Activated CD8-positive, alpha-beta memory T cell treated with anti-CD3 and anti-CD28 coated beads, Interleukin-2, amount 10 ng/mL, durations not matched to agents 7 days and 5 days (primary cell): ENCODE data around the gene RNF186. TPM values are rescaled to one million over a fixed set of nuclear protein-coding genes. Genes with fewer than 3 reads are reported as not detected.
"Not testable (repeated sequence)": the region's sequence is repeated elsewhere in the genome, so short reads cannot be mapped to it uniquely, and the experiment has no call there.

Experiments used
- ATAC-seq: fragments of 150-1000 bp; cut with Tn5 transposase; one replicate; pipeline ENCODE4 v1.10.0; 2021; ENCODE audit warnings: moderate library complexity
- CTCF ChIA-PET: fragments of 350-600 bp; sonication (Branson Sonifier 250); formaldehyde crosslinking; loops from one replicate; lab custom pipeline; 2021; ENCODE audit warnings: antibody characterized with exemption; lab: Charles Lee
- DNase-seq: peaks from one replicate; pipeline ENCODE4 v3.0.0-alpha.2; 2020
- H3K27ac Mint-ChIP-seq: one replicate; pipeline ENCODE4 v1.8.0; 2021; ENCODE audit warnings: mild to moderate bottlenecking, mixed read lengths
- H3K27me3 Mint-ChIP-seq: one replicate; pipeline ENCODE4 v1.8.0; 2021; ENCODE audit warnings: mixed read lengths
- H3K36me3 Mint-ChIP-seq: one replicate; pipeline ENCODE4 v1.8.0; 2021; ENCODE audit warnings: mild to moderate bottlenecking, mixed read lengths
- H3K4me1 Mint-ChIP-seq: one replicate; pipeline ENCODE4 v1.8.0; 2021; ENCODE audit warnings: mixed read lengths
- H3K4me3 Mint-ChIP-seq: one replicate; pipeline ENCODE4 v1.8.0; 2021; ENCODE audit warnings: mild to moderate bottlenecking, moderate library complexity, mixed read lengths
- H3K9me3 Mint-ChIP-seq: one replicate; pipeline ENCODE4 v1.8.0; 2022; ENCODE audit warnings: low read depth, mixed read lengths
- total RNA-seq, 2 experiments: library from RNA; stranded (reverse); gene quantifications; one replicate each; pipeline ENCODE4 v1.2.3, GENCODE V29; 2021

The RNF186 gene, protein sequence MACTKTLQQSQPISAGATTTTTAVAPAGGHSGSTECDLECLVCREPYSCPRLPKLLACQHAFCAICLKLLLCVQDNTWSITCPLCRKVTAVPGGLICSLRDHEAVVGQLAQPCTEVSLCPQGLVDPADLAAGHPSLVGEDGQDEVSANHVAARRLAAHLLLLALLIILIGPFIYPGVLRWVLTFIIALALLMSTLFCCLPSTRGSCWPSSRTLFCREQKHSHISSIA
- not detected for total RNA-seq

DNA sequence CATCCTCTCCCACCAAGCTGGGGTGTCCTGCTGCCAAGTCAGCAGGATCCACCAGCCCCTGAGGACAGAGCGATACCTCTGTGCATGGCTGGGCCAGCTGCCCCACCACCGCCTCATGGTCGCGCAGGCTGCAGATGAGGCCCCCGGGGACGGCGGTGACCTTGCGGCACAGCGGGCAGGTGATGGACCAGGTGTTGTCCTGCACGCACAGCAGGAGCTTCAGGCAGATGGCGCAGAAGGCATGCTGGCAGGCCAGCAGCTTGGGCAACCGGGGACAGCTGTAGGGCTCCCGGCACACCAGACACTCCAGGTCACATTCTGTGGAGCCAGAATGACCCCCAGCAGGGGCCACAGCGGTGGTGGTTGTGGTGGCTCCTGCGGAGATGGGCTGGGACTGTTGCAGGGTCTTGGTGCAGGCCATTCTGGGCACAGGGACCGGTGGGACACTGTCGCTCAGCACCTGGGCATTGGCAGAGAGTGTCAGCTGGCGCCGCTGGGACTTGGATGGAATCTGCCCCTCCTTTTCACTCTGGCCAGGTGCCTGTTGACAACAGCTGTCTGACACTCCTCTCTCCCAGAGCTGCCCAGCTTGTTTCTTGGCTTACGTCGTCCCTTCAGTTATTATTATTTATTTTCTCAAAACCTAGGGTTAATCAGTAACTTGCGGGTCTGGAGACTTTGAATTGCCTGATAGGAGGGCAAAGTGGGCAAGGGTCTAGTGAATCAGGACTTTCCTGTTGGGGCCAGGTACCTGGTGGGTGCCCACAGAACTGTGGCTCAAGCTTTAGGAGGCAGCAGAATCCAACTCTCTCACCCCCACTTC, at the start of gene RNF186:
Gene RNF186, minus strand, starts transcription at position 603 of the 823 bp plus-strand sequence. Its CDS starts 182 bp downstream, at position 421.
- CTCF ChIA-PET, result no interaction called here
- Mint-ChIP-seq H3K4me1 (no peaks in the 10 kb centered on the region), H3K27me3 (peaks cover 11% of the 10 kb centered on the region), H3K27ac (no peak within 1 kb of the TSS), H3K9me3 (no peaks in the 10 kb centered on the region), H3K4me3 (no peak within 1 kb of the TSS), H3K36me3 (no peaks in the 10 kb centered on the region)
- ATAC-seq, result no peak
- no peak for DNase-seq

DNA sequence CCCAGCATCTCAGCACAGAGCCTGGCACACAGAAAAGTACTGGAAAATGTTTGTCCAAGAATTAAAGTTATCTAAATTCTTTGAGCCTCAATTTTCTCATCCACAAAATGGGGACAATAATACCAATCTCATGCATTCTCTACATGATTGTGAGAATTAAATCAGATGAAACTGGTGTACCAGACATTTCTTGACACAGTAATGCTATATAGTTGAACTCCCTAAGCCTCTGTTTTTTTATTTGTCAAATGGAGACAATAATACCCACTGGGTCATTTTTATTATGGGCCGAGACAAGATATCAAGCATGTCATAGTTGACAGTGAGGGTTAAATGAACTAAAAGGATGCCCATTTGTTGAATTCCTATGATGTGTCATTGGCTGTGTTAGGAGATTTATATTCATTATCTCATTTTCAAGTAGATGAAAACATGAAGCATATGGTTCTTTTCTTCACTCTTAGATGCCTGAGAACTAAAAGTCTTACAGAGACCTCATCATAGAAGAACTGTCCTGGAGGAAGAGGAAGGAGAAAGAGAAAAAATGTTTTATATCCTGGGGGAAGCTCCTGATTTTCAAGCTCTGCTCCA, 49.6 kb upstream of the RNF186 start:
- H3K9me3 Mint-ChIP-seq, result peaks cover 5% of the 10 kb centered on the region
- H3K27ac Mint-ChIP-seq, result no peak overlapping the region
- peaks cover 67% of the 10 kb centered on the region for H3K27me3 Mint-ChIP-seq
- no peak for DNase-seq
- no peak for ATAC-seq
- CTCF ChIA-PET, result interaction anchor here (0.8 kb wide), 1 partner anchor 54 kb away, joined by 3 read pairs; no protein-coding TSS in a partner anchor
- no peaks in the 10 kb centered on the region for H3K36me3 Mint-ChIP-seq
- H3K4me1 Mint-ChIP-seq, result no peaks in the 10 kb centered on the region
- no peak overlapping the region for H3K4me3 Mint-ChIP-seq

DNA sequence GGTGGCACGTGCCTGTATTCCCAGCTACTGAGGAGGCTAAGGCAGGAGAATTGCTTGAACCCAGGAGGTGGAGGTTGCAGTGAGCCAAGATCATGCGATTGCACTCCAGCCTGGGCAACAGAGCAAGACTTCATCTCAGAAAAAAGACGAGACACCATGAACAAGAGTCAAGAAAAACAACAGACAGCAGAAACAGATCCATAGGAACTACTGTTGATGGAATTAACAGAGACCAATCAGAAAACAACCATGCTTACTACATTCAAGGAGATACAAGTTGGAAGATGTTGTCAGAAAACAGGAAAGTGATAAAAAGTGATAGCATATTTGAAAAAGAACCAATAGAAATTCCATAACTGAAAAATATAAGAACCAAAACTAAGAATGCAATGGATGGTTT, 47.9 kb upstream of the RNF186 start:
- peaks cover 65% of the 10 kb centered on the region for H3K27me3 Mint-ChIP-seq
- H3K36me3 Mint-ChIP-seq, result no peaks in the 10 kb centered on the region
- H3K9me3 Mint-ChIP-seq, result peaks cover 5% of the 10 kb centered on the region
- DNase-seq (no peak), ATAC-seq (no peak)
- no peak overlapping the region for H3K4me3 Mint-ChIP-seq
- H3K27ac Mint-ChIP-seq, result no peak overlapping the region
- CTCF ChIA-PET, result interaction anchor here (1.0 kb wide), 1 partner anchor 201 kb away, joined by 3 read pairs; no protein-coding TSS in a partner anchor
- H3K4me1 Mint-ChIP-seq, result no peaks in the 10 kb centered on the region

DNA sequence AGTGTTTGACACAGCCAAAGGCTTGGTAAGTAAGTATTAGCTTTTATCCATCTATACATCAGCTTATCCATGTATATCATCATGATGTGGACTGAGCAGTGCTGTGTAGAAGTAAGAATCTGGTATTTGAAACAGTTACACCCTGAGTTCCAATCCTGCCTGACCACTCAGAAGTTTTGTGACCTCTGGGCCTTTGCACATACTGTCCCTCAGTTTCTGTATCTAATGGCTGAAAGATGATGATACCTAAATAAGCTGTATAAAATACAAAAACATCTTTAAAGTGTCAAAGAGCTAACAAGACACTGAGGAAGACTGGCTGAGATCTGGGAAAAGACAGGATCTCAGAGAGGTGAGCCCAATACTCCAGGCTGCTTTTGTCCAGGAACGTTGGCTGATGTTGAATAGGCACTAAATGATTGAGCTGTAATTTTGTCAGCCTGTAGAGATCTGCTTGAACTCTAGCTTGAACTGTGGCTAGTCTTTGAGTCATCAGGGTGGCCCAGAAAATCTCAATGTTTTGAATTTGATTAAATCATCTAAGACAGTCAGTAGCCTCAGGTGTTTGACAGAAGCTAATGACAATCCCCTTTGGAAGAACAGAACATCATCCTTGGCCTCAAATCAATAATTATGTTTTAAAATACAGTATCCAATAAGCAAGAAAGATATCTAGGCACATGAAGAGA, 46.9 kb upstream of the RNF186 start:
- Mint-ChIP-seq H3K27ac (no peak overlapping the region), H3K27me3 (peaks cover 66% of the 10 kb centered on the region), H3K4me1 (no peaks in the 10 kb centered on the region), H3K9me3 (peaks cover 5% of the 10 kb centered on the region), H3K4me3 (no peak overlapping the region), H3K36me3 (no peaks in the 10 kb centered on the region)
- ATAC-seq (no peak), DNase-seq (no peak)
- CTCF ChIA-PET, result interaction anchor here (1.0 to 1.7 kb wide), 3 partner anchors 20 to 200 kb away, joined by 3 to 6 read pairs (median 3); partner anchors contain the start of gene OTUD3

DNA sequence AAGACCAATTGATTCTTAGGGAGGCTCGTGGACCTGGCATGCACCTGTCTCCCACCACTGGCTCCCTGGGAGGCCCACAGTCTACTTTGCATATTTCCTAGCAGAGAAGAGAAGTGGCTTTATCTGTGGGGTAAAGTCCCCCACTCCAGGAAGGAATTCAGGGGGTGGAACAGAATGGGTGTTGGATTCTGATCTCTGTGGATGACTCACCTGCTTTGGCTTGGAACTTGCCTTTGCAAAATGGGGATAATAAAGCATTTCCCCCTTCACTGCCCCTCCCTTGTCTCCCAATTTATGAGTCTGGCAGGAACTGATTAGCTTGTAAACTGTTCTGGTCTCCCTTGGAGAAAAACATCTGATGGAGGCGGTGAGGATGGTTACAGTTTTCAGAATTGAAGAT, 46.0 kb upstream of the RNF186 start:
- no peak for DNase-seq
- Mint-ChIP-seq H3K36me3 (no peaks in the 10 kb centered on the region), H3K9me3 (peaks cover 5% of the 10 kb centered on the region), H3K4me1 (no peaks in the 10 kb centered on the region), H3K27ac (no peak overlapping the region), H3K4me3 (no peak overlapping the region), H3K27me3 (peaks cover 59% of the 10 kb centered on the region)
- ATAC-seq, result no peak
- CTCF ChIA-PET, result interaction anchor here (1.5 to 1.7 kb wide), 2 partner anchors 21 to 146 kb away, joined by 3 to 6 read pairs; partner anchors contain the start of gene OTUD3

DNA sequence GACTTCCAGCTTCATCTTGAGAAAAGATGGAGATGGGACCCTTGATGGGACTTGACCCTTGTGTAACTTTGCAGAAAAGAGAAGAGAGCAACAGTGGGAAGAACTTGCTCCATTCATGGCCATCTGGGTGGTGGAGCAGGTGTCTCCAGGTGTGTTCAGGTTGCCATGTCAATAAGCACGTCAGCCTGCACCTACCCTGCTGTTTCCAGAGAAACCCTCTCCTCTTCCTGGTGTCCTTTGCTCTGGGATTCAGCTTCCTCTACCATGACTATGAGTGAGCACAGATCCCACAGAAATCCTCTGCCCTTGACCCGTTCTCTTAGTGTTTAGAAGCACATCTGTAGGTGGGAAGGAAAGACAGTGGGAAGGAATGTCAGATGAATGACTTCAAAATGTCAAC, 45.3 kb upstream of the RNF186 start:
- ATAC-seq (no peak), DNase-seq (no peak)
- no peak overlapping the region for H3K27ac Mint-ChIP-seq
- CTCF ChIA-PET, result interaction anchor here (1.5 kb wide), 1 partner anchor 145 kb away, joined by 3 read pairs; no protein-coding TSS in a partner anchor
- peaks cover 53% of the 10 kb centered on the region for H3K27me3 Mint-ChIP-seq
- H3K36me3 Mint-ChIP-seq, result no peaks in the 10 kb centered on the region
- H3K4me1 Mint-ChIP-seq, result no peaks in the 10 kb centered on the region
- H3K9me3 Mint-ChIP-seq, result peaks cover 5% of the 10 kb centered on the region
- no peak overlapping the region for H3K4me3 Mint-ChIP-seq

DNA sequence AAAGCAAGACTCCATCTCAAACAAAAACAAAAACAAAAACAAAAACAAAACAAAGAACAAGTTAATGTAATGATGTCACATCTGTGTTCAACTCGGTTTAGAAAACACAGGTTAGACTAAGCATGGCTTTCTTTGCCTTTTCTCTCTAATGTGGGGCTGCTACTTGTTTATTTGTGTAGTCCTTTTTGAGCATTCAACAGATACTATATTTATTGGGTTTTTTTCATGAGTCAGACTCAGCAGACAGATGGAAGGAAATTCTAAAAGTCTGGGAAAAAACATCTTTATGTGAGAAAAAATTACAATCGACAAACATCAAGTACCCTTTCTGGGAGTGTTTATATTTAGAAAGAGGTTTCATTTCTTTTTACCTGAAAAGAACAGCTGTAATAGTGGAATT, 44.8 kb upstream of the RNF186 start:
- Mint-ChIP-seq H3K4me1 (no peaks in the 10 kb centered on the region), H3K27ac (no peak overlapping the region), H3K9me3 (peaks cover 5% of the 10 kb centered on the region), H3K27me3 (peaks cover 48% of the 10 kb centered on the region), H3K36me3 (no peaks in the 10 kb centered on the region), H3K4me3 (no peak overlapping the region)
- ATAC-seq, result no peak
- DNase-seq, result no peak
- CTCF ChIA-PET, result no interaction called here

DNA sequence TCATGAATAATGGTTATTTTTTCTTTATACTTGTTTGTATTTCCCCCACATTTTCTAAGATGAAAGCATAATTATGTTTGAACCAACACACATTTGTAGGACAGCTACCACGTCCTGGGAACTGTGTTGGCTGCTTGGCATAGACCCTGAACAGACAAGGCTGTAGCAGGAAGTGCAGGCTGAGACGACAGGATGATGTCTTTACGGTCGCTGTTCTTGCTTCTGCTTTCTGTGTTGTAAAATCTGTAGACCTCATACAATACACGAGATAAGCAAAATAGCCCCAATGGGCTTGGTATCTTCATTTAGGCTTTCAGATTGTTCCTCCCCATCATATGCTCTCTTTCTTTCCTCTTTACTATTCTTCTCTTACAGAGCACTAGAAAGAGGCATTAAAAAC, 43.8 kb upstream of the RNF186 start:
- Mint-ChIP-seq H3K9me3 (peaks cover 5% of the 10 kb centered on the region), H3K27ac (no peak overlapping the region), H3K36me3 (no peaks in the 10 kb centered on the region), H3K4me3 (no peak overlapping the region), H3K27me3 (peaks cover 47% of the 10 kb centered on the region), H3K4me1 (no peaks in the 10 kb centered on the region)
- DNase-seq (no peak), ATAC-seq (no peak)
- CTCF ChIA-PET, result no interaction called here

DNA sequence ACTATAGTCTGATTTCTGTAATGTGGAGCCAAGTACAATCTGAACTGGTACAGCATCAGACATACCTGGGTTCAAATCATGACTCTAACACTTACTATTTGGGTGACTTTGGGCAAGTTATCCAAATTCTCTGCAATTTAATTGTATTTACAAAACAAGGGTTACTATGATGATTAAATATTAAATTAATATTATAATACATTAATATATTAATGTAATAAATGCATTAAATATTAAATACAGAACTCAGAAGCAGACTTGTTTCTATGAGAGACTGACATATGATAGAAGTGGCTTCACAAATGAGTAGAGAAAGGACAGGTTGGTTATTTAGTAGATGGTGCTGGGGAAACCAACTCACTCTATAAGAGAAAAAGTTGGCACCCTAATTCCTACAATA, 39.8 kb upstream of the RNF186 start:
- no peak overlapping the region for H3K4me3 Mint-ChIP-seq
- H3K36me3 Mint-ChIP-seq, result no peaks in the 10 kb centered on the region
- CTCF ChIA-PET, result no interaction called here
- ATAC-seq, result no peak
- H3K27ac Mint-ChIP-seq, result no peak overlapping the region
- no peaks in the 10 kb centered on the region for H3K9me3 Mint-ChIP-seq
- peaks cover 26% of the 10 kb centered on the region for H3K27me3 Mint-ChIP-seq
- no peak for DNase-seq
- no peaks in the 10 kb centered on the region for H3K4me1 Mint-ChIP-seq

DNA sequence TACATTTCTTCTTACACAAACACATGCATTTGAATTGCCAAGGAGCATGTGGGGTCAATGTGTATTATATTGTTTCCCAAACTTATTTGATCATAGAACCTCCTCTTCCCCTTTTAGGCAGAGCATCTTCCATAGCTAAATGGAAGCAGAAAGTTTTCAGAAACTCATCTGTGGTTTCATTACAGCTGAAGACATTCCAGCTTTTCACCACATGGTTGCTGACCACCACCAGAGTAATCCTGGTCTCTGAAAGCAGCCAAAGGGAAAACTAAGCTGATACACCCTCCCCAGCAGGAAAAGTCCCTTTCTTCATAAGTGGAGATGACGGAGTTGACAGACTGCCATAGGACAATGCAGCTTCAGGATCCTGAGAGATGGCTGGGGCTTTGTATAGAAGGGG, 37.0 kb upstream of the RNF186 start:
- CTCF ChIA-PET, result interaction anchor here (1.0 kb wide), 1 partner anchor 16 kb away, joined by 3 read pairs; no protein-coding TSS in a partner anchor
- Mint-ChIP-seq H3K36me3 (no peaks in the 10 kb centered on the region), H3K27me3 (peaks cover 25% of the 10 kb centered on the region), H3K4me1 (no peaks in the 10 kb centered on the region), H3K9me3 (no peaks in the 10 kb centered on the region), H3K4me3 (no peak overlapping the region), H3K27ac (no peak overlapping the region)
- DNase-seq, result no peak
- no peak for ATAC-seq

DNA sequence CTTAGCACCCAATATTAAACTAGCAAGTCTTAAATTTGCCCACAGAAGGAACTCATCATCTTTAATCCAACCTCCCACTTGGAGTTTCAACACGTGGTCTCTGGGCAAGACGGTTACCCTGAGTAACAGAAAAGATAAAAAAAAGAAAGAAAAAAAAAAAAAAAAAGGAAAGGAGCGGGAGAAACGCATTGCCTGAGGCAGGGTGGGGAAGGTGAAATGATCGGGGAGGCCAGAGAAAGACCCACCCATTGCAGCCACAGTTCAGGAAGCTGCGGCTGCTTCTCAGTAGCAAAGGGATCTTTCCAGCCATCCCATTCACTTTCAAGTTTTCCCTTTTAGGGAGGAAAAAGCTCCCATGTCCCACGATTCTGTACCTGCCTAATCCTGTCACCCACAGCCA, 35.1 kb upstream of the RNF186 start:
- ATAC-seq (no peak), DNase-seq (no peak)
- Mint-ChIP-seq H3K27me3 (peaks cover 32% of the 10 kb centered on the region), H3K27ac (no peak overlapping the region), H3K9me3 (no peaks in the 10 kb centered on the region), H3K36me3 (no peaks in the 10 kb centered on the region), H3K4me1 (no peaks in the 10 kb centered on the region), H3K4me3 (no peak overlapping the region)
- CTCF ChIA-PET, result no interaction called here

DNA sequence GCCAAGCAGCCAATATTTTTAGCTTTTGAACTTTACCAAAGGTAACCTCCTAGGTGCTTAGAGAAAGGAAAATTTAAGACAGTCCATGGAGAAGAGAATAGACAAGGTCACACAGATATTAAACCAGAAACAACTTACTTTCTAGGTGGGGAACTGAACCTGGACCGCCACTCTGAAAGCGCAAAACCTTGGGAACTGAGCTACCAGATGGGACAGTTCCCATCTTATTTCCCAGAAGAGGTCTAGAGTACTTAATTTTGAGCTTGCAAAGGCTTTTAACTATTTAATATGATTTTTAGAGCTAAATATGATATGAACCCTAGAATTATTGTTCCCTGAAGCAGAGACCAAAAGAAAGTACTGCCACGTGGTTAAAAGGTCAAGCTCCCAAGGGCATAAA, 34.2 kb upstream of the RNF186 start:
- DNase-seq, result not testable (repeated sequence)

DNA sequence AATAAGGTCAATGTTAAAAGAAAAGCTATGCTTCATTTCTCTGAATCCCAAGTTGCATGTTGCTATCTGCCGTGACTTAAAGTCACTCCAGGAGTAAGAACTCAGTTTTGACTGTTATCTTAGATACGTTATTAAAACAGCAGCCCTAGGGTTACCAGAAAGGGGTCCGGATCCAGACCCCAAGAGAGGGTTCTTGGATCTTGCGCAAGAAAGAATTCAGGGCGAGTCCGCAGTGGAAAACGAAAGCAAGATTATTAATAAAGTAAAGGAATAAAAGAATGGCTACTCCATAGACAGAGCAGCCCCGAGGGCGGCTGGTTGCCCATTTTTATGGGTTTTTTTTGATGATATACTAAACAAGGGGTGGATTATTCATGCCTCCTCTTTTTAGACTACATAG, 32.3 kb upstream of the RNF186 start:
- H3K4me3 Mint-ChIP-seq, CTCF ChIA-PET, H3K36me3 Mint-ChIP-seq, H3K4me1 Mint-ChIP-seq, ATAC-seq, H3K9me3 Mint-ChIP-seq, DNase-seq, H3K27ac Mint-ChIP-seq: not testable (repeated sequence)
- peaks cover 37% of the 10 kb centered on the region for H3K27me3 Mint-ChIP-seq

More for the DNA sequence above, 34.2 kb upstream of the RNF186 start:
- H3K4me1 Mint-ChIP-seq, H3K4me3 Mint-ChIP-seq, H3K36me3 Mint-ChIP-seq, H3K27ac Mint-ChIP-seq, H3K9me3 Mint-ChIP-seq, ATAC-seq: not testable (repeated sequence)
- CTCF ChIA-PET, result interaction anchor here (1.0 to 1.1 kb wide), 2 partner anchors 10 to 302 kb away, joined by 4 read pairs; no protein-coding TSS in a partner anchor
- H3K27me3 Mint-ChIP-seq, result peaks cover 37% of the 10 kb centered on the region
